ENCODE results near the gene TMEM219.

The TMEM219 gene

DNA sequence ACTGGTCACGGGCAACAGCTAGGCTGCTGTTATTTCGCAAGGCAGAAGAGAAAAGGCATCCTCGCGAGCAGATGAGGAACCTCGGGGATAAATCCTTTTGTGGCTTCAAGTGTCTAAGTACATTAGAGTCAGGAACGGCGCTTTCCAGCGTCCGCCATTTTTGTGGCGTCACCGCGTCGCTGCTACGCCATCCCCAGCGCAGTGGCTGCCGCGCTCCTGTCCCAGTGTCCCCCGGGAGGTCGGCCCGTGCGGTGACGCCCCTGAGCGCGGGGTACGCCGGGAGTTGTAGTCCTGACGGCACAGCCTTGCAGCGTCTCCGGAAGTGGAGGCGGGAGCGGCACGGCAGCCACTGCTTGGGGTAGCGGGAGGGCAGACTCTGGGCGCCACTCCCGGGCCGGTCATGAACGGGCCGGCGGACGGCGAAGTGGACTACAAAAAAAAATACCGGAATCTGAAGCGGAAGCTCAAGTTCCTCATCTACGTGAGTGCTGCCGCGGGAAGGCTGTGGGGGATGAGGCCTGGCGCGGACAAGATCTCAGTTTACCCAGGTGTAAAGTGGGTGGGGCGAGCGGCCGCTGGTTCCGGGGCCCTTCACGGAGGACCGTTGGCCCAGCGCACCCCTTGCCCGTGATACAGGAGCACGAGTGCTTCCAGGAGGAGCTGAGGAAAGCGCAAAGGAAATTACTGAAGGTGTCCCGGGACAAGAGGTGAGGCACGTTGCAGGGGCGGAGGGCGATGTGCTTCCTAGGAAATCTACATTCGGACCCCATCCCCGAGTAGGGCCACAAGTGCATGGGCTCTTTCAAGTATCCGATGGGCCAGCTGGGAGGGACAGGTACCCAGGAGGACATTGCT, 34.3 kb downstream of the TMEM219 start, which contains the start of gene INO80E:
Gene INO80E, plus strand, starts transcription at position 331 of the 855 bp plus-strand sequence. Its CDS starts 70 bp downstream, at position 401.
- DNase-seq, result peak; percentile 97

GRCh38 chr16:29996766-29997250, 34.9 kb downstream of the TMEM219 start:
- no peak for DNase-seq

- DNase-seq, result no peak
These were observed 37.7 kb downstream of the TMEM219 start for GRCh38 chr16:29999605-30000004.

- DNase-seq, result no peak
These were observed 39.1 kb downstream of the TMEM219 start for GRCh38 chr16:30000735-30001631.

DNA sequence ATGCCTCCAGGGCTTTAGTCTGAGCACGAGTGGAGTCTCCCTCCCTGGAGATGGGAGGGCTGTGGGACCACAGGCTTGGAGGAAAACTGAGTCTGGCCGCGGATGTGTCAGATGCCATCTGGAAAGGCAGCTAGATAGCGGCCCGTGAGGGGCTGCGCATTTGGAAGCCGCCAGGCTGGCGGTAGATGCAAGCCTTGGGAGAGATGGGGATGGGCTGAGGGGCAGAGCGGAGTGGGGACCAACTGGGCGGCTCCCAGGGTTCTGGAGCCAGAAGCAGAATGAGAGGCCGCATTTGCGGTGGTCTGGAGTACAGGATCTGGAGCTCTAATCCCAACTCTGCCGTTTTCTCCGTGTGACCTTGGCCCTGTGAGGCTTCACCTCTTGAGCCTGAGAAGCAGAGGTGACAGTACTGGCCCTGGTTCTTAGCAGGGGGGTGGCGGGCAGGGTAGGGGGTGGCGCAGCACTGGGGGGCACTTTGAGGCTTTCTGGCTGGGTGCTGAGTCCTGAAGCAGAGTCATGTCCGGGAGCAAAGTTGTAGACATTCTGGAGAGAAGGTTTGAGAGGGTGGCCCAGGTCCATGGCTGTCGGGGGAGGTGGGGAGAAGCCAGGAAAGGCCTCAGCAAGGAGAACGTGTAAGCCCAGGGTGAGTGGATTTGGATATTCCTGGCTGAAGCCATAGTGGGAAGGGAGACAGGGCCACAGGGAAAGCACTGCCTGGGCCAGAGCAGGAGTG, 40.9 kb downstream of the TMEM219 start:
- no peak for DNase-seq

GRCh38 chr16:30003670-30004423, 42.0 kb downstream of the TMEM219 start:
- DNase-seq, result no peak

DNA sequence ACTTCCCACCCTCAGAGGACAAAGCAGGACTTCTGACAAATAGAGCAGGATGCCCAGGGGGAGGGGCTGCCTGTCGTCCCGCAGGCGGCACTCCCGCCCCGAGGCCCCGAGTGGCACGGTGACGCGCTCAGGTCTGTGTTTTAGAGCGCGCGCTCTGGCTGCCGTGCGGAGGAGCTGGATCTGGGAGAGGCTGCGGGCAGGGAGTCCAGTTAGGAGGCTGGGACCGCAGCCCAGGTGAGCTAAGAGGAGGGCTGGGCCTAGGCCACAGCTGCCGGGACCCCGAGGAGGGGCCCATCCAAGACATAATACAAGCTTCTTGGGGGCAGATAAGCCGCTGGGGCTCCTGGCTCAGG, 42.5 kb downstream of the TMEM219 start:
- DNase-seq, result no peak

DNA sequence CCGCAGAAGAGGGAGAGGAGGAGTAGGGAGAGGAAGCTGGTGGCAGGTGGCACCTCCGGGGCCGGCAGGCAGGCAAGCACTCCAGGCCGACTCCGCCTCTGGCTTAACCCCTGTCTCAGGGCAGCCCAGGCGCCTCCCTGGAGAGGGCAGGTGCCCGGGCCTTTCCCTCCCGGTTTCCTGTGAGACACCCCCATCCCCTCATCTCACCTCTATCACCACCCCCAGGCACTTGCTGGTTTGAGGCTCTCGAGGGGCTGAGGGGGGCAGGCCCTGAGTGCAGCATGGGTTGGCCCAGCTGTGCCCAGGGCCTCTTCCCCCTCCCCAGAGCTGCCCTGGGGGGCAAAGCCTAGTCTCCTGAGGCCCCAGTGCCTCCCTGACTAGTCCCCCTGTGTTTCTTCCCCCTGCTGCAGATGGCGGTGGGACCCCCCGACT, 42.9 kb downstream of the TMEM219 start:
- no peak for DNase-seq

DNA sequence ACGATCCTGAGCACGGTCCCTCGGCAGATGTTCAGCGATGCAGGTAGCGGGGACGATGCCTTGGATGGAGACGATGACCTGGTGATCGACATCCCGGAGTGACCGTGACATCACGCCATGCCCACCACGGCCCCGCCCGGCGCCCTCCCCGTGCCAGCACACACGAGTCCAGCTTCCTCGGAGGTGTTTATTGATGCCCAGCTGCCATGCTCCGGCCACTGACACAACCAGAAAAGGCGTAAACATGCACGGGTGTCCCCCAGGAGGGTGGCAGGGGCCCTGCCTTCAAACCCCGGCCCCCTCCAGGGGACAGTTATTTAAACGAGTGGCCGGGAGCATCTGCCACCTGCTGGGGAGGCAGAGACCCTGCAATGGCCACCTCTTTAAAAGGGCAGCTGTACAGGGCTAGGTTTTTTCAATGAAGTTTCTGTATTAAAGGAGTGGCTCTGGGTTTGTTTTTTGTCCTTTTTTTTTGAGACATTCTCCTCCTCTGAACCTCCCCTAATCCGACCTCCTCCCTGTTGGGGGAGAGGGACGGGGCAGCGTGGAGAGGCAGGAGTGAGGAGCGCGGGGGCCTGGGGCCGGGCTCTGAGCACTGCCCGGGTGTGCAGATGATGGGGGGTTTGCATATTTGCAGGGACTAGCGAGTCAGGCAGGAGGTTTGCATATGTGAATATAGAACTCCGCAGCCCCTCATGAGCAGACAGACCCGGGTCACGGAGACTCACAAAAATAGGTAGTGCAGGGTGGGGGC, 43.6 kb downstream of the TMEM219 start:
- peak; percentile 50 for DNase-seq

DNA sequence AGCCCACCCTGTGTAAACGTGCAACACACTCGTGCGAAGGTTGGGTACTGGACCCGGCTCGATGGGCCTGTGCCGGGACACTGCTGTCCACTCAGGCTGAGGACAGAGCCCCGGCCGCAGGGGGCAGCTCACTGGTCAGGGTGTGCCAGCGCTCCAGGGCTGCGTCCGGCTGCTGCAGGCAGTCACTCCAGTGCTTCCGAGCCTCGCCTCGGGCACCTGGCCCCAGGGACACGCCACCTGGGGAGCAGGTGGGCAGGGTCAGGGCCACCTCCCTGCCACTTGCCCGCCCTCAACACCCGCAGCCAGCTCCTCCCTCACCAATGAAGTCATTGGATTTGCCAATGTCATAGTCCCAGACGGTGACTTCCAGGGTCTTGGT, 44.2 kb downstream of the TMEM219 start:
- no peak for DNase-seq

DNA sequence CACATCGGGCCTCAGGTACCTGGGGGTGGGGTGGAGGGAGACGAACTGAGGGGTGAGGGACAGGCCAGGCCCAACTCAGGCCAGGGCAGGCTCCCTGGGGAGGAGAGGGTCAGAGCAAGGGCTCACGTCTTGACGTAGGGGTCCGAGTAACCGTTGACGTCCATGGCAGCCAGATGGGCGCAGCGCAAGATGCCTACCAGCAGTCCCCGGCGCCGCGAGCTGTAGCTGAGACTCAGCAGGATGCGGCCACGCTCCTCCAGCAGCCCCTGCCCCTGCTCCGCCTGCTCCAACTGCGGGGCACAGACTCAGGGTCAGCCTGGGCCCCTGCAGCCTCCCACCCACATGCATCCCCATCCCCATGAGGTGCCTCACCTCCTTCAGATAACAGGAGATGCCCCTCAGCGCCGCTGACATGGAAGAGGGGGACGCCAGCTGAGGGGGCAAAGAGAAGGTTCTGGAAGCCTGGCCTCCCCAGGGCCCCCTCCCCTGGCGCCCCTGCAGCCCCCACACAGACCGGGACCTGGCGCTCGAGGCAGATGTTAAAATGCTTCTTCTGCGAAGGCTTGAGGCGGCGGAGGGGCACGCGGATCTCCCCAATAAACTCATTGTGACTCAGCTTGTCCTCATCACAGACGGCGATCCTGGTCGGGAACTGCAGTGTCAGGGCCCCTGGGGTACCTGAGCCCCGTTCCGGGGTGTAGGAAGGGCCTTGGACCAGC, 44.9 kb downstream of the TMEM219 start:
- DNase-seq, result no peak

DNA sequence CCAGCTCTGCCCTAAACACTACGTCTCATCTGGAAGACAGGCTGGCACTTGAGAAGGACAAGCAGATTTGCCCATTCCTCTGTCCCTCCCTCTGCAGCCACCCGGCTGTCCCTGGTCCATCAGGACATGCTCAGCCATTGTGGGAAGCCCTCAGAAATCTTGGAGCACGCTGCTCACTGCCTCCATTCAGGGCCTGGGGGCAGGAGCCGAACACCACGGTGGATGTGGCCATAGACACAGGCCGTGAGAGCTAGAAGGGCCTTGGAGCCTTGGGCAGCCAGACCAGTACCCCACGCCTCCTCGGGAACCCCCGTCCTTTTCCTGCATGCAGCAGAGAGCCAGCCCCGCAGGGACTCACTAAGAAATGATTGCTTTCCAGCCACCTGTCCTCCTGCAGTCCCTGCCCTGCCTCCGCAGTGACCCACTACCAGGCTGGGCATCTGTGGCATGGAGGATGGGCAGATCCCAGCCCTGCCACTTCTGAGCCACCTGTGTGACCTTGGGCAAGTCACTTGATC, 45.6 kb downstream of the TMEM219 start:
- DNase-seq, result no peak

DNA sequence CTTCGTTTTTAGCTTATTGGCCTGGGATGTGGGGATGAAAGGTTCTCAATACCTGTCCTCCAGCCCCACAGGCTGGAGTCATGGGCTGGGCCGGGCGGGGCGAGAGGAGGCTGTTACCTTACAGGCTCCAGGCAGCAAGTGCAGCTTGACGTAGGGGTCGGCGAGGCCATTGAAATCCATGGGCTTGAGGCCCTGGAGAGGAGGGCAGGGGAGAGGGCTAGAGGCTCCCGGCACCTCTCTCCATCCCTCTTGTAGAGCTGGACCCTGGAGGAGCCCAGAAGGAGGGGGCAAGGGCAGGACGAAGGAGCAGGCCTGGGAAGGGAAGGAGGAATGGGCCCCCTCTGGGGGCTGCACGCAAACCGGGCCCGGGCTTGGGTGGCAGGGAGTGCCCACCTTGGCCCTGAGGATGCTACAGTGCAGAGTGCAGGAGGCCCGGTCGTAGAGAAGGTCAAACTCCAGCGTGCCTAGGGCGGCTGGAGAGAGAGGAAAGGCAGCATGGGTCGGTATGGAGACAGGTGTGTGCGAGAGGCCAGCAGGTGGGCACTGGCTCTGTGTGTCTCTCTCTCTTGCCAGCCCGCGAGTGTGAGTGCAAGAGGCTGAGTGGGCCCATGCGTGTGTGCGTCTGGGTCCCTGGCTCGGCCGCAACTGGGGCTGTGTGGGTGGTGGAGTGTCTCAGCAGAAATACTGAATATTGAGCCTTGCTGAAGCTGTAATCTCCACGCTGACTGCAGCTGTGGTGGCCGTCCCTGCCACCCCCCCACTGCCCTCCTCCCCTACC, 47.4 kb downstream of the TMEM219 start:
- no peak for DNase-seq

DNA sequence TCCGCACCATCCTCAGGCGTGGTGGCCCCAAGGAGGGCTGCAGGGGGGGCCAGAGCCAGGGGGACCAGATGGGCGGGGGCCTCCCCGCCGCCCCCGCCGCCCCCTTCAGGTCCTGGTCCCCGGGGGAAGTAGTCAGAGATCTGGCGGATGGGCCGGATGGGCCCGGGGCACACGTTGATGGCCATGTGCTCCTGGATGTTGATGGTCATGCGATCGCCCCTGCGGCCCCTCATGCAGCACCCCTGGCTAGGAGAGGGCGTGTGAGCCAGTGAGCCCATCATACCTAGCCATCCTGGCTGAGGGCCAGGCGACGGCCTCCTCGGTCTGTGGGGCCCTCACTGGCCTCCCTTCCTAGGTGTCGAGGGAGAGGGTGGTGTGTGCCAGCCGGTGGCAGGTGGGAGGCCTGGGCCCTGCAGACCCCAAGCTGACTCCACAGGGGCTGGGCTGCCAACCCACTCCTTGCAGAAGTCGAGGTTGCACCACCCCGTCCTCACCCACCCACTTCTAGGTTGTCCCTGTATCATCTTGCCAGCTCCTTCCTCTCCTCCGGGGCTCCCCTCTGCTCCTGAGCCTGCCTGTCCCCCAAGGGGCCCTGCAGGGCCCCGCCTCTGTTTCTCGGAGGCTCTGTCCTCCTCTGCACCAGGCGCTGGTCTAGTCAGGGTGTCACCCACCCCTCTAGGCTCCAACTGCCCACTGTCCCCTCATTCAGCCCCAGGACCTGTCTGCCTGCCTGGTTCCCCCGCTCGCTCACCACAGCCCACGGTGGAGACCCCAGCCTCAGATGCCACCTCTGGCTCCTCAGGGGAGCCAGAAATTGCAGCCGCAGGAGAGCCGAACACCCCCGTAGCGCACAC, 48.3 kb downstream of the TMEM219 start:
- no peak for DNase-seq

GRCh38 chr16:30010844-30011713, 49.2 kb downstream of the TMEM219 start, which contains the start of gene DOC2A:
Gene DOC2A, minus strand, starts transcription at chr16:30011027. Its CDS starts 805 bp downstream, at chr16:30010222.
- no peak for DNase-seq

GRCh38 chr16:30011714-30012504, 50.0 kb downstream of the TMEM219 start:
- no peak for DNase-seq

Measured in fibroblast of skin of scalp (primary cell).